ENCODE results near the gene ACOT11.

The ACOT11 gene

DNA sequence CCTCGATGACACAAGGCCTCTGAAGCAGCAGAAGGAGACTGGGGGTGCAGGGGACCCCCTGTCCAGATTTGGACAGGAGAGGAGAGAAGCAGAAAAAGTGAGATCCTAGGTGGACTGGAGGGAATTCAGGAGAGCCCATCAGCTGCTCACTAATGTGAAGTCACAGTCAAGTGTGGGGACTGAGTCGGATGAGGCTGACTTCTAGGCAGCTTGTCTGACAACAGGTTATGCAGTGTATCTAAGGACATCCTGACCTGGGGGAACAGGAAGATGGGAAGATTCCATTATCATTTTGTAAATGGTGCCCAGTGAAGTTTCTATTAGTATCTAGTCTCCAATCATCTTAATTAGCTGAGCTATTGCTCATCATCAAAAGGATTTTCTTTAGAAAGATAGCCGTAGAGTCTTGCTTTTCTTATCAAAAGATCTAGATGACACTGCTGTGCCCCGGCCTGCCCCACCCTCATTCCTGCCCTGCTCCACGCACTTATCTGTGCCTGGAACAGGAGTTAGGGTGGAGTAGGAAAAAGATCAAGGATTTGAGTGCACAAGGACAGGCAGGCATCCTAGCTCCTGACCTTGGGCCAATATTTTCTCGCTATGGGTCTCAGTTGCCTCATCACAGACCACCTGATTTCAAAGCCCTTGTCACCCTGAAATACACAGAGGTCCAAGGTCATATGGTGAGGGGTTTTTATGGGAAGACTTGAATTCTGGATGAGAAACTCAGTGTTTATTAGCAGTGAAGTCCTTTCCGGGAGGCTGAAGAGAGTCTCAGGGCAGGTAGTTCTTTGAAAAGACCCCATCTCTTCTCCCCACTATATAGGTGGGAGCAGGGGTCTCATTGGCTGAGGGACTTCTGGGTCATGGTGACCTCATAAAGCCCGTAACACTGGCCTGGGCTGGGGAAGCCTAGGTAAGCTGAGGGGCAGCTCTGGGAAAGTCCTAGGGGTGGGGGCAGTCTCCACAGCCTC lies 93.1 kb downstream of the ACOT11 start, which contains the start of gene MROH7:
Gene MROH7, plus strand, starts transcription at position 924 of the 974 bp plus-strand sequence. CDS start 11,141 bp downstream, outside the sequence.
- DNase-seq, result no peak

DNA sequence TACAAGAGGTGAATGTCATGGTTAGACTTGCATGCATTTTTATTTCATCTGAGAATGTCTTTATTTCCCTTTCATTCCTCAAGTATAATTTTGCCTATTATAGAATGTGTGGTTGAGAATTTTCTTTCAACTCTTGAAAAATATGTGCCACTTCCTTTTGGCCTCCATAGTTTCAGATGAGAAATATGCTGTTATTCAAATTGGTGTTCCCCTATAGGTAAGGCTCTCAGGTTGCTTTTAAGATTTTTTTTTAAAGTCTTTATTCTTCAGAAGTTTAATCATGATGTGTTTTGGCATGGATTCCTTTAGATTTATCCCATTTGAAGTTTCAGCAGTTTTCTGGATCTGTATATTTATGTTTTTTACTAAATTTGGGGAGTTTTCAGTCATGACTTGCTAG lies 95.7 kb downstream of the ACOT11 start:
- no peak for DNase-seq

DNA sequence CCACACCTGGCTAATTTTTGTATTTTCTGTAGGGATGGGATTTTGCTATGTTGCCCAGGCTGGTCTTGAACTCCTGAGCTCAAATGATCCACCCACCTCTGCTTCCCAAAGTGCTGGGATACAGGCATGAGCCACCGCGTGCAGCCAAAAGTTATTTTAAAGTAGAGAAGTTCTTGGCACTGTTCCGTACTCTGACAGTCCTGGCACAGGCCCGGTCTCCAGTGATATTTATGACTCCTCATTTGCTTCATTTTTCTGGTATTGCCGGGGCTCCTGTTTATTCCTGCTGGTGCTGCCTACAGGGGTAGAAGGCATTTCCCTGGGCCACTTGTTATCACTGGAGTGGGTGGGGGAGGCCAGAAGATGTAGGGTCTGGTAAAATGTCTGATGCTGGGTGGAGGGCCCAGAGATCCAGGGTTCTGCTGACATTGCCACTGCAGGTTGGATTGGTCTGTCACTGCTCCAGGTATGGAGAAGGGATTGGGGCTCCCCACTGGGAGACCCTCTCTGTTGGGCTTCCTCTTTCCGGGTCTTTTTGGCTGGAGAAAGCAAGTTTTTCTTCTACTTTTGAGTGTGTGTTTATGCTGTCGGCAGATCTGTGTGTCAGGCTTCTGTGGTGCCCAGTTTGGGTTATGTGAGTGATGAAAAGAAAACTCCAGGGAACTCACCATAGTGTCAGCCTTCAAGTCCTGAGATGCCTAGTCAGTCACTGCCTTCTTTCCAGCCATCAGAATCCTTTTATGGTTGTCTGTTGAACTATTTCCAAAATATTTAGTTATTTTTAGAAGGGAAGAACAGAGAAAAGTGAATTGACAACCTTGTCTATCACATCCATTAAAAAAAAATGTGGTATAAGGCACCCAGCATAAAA lies 98.0 kb downstream of the ACOT11 start:
- no peak for DNase-seq

- no peak for DNase-seq
Measured at GRCh38 chr1:54649130-54649898, 101.3 kb downstream of the ACOT11 start.

- peak in 1 of 58 donors; percentile 3 for DNase-seq
Measured at GRCh38 chr1:54649921-54650320, 101.9 kb downstream of the ACOT11 start.

GRCh38 chr1:54650417-54650816 lies 102.4 kb downstream of the ACOT11 start:
- DNase-seq, result no peak

- DNase-seq, result no peak
Measured at GRCh38 chr1:54651608-54652007, 103.6 kb downstream of the ACOT11 start.

GRCh38 chr1:54652168-54652567 lies 104.1 kb downstream of the ACOT11 start:
- no peak for DNase-seq

GRCh38 chr1:54653036-54653435 lies 105.0 kb downstream of the ACOT11 start:
- DNase-seq, result no peak

- DNase-seq, result no peak
Measured at GRCh38 chr1:54658164-54658913, 110.3 kb downstream of the ACOT11 start.
